ENCODE results near the gene TRPV4.

The TRPV4 gene

GRCh38 chr12:109796057-109796456 is 37.1 kb downstream of the TRPV4 start:
- ATAC-seq (ENCODE audit: low read depth) = no peak
- Mint-ChIP-seq H3K36me3 (peaks cover 1% of the 10 kb centered on the region), H3K9me3 (no peaks in the 10 kb centered on the region), H3K4me3 (no peak overlapping the region), H3K4me1 (no peaks in the 10 kb centered on the region), H3K27me3 (peaks cover 10% of the 10 kb centered on the region), H3K27ac (no peak overlapping the region)
- no peak for DNase-seq (ENCODE audit: low spot score in 2 of 2)

- no peaks in the 10 kb centered on the region for H3K9me3 Mint-ChIP-seq
- peaks cover 12% of the 10 kb centered on the region for H3K27me3 Mint-ChIP-seq
- no peak overlapping the region for H3K4me3 Mint-ChIP-seq
- H3K4me1 Mint-ChIP-seq = no peaks in the 10 kb centered on the region
- peaks cover 1% of the 10 kb centered on the region for H3K36me3 Mint-ChIP-seq
- DNase-seq (ENCODE audit: low spot score in 2 of 2) (no peak), ATAC-seq (ENCODE audit: low read depth) (no peak)
- H3K27ac Mint-ChIP-seq = no peak overlapping the region
Observed at GRCh38 chr12:109795023-109795422, 38.2 kb downstream of the TRPV4 start.

GRCh38 chr12:109793826-109794501 is 39.2 kb downstream of the TRPV4 start:
- Mint-ChIP-seq H3K36me3 (peaks cover 1% of the 10 kb centered on the region), H3K27me3 (peaks cover 15% of the 10 kb centered on the region), H3K4me1 (no peaks in the 10 kb centered on the region), H3K4me3 (no peak overlapping the region), H3K9me3 (no peaks in the 10 kb centered on the region), H3K27ac (no peak overlapping the region)
- DNase-seq (ENCODE audit: low spot score in 2 of 2) (no peak), ATAC-seq (ENCODE audit: low read depth) (no peak)

- Mint-ChIP-seq H3K9me3 (no peaks in the 10 kb centered on the region), H3K4me1 (no peaks in the 10 kb centered on the region), H3K36me3 (peaks cover 1% of the 10 kb centered on the region), H3K27ac (no peak overlapping the region), H3K4me3 (no peak overlapping the region), H3K27me3 (peaks cover 14% of the 10 kb centered on the region)
- ATAC-seq (ENCODE audit: low read depth) = no peak
- DNase-seq (ENCODE audit: low spot score in 2 of 2) = no peak
Observed at GRCh38 chr12:109793411-109793810, 39.8 kb downstream of the TRPV4 start.

- Mint-ChIP-seq H3K4me3 (no peak overlapping the region), H3K27me3 (peaks cover 14% of the 10 kb centered on the region), H3K36me3 (peaks cover 1% of the 10 kb centered on the region), H3K4me1 (no peaks in the 10 kb centered on the region), H3K9me3 (no peaks in the 10 kb centered on the region), H3K27ac (no peak overlapping the region)
- no peak for ATAC-seq (ENCODE audit: low read depth)
- DNase-seq (ENCODE audit: low spot score in 2 of 2) = no peak
Observed at GRCh38 chr12:109792992-109793391, 40.2 kb downstream of the TRPV4 start.

- H3K9me3 Mint-ChIP-seq = no peaks in the 10 kb centered on the region
- no peak overlapping the region for H3K4me3 Mint-ChIP-seq
- no peak overlapping the region for H3K27ac Mint-ChIP-seq
Observed at GRCh38 chr12:109789526-109790048, 43.6 kb downstream of the TRPV4 start.

GRCh38 chr12:109786799-109787198 is 46.4 kb downstream of the TRPV4 start:
- no peaks in the 10 kb centered on the region for H3K36me3 Mint-ChIP-seq
- H3K27ac Mint-ChIP-seq = no peak overlapping the region
- no peaks in the 10 kb centered on the region for H3K4me1 Mint-ChIP-seq
- H3K27me3 Mint-ChIP-seq = peaks cover 14% of the 10 kb centered on the region
- no peak overlapping the region for H3K4me3 Mint-ChIP-seq
- no peaks in the 10 kb centered on the region for H3K9me3 Mint-ChIP-seq
- ATAC-seq (ENCODE audit: low read depth) (no peak), DNase-seq (ENCODE audit: low spot score in 2 of 2) (no peak)

More at GRCh38 chr12:109789526-109790048, 43.6 kb downstream of the TRPV4 start:
- H3K27me3 Mint-ChIP-seq = peaks cover 12% of the 10 kb centered on the region
- DNase-seq (ENCODE audit: low spot score in 2 of 2) (no peak), ATAC-seq (ENCODE audit: low read depth) (no peak)
- no peaks in the 10 kb centered on the region for H3K4me1 Mint-ChIP-seq
- peaks cover 1% of the 10 kb centered on the region for H3K36me3 Mint-ChIP-seq

- H3K4me3 Mint-ChIP-seq = no peak overlapping the region
- H3K27me3 Mint-ChIP-seq = peaks cover 14% of the 10 kb centered on the region
- DNase-seq (ENCODE audit: low spot score in 2 of 2) = no peak
- no peaks in the 10 kb centered on the region for H3K9me3 Mint-ChIP-seq
- no peaks in the 10 kb centered on the region for H3K4me1 Mint-ChIP-seq
- no peak overlapping the region for H3K27ac Mint-ChIP-seq
- no peak for ATAC-seq (ENCODE audit: low read depth)
- no peaks in the 10 kb centered on the region for H3K36me3 Mint-ChIP-seq
Observed at GRCh38 chr12:109785854-109786253, 47.3 kb downstream of the TRPV4 start.

- peaks cover 10% of the 10 kb centered on the region for H3K27me3 Mint-ChIP-seq
- no peaks in the 10 kb centered on the region for H3K9me3 Mint-ChIP-seq
- DNase-seq (ENCODE audit: low spot score in 2 of 2) (no peak), ATAC-seq (ENCODE audit: low read depth) (no peak)
- H3K36me3 Mint-ChIP-seq = no peaks in the 10 kb centered on the region
- no peak overlapping the region for H3K4me3 Mint-ChIP-seq
- no peak overlapping the region for H3K27ac Mint-ChIP-seq
- H3K4me1 Mint-ChIP-seq = no peaks in the 10 kb centered on the region
Observed at GRCh38 chr12:109783965-109784244, 49.3 kb downstream of the TRPV4 start.

GRCh38 chr12:109783135-109783964 is 49.8 kb downstream of the TRPV4 start:
- H3K9me3 Mint-ChIP-seq = no peaks in the 10 kb centered on the region
- no peak overlapping the region for H3K27ac Mint-ChIP-seq
- H3K4me1 Mint-ChIP-seq = no peaks in the 10 kb centered on the region
- H3K4me3 Mint-ChIP-seq = no peak overlapping the region
- no peaks in the 10 kb centered on the region for H3K36me3 Mint-ChIP-seq
- peaks cover 8% of the 10 kb centered on the region for H3K27me3 Mint-ChIP-seq
- ATAC-seq (ENCODE audit: low read depth) (no peak), DNase-seq (ENCODE audit: low spot score in 2 of 2) (no peak)

- H3K27me3 Mint-ChIP-seq = peaks cover 8% of the 10 kb centered on the region
- H3K27ac Mint-ChIP-seq = peak overlapping the region; percentile 30
- no peak overlapping the region for H3K4me3 Mint-ChIP-seq
- DNase-seq (ENCODE audit: low spot score in 2 of 2) = no peak
- no peak for ATAC-seq (ENCODE audit: low read depth)
- no peaks in the 10 kb centered on the region for H3K9me3 Mint-ChIP-seq
- H3K36me3 Mint-ChIP-seq = no peaks in the 10 kb centered on the region
- peaks cover 3% of the 10 kb centered on the region for H3K4me1 Mint-ChIP-seq
Observed at GRCh38 chr12:109782326-109782703, 50.9 kb downstream of the TRPV4 start.

- ATAC-seq (ENCODE audit: low read depth) (no peak), DNase-seq (ENCODE audit: low spot score in 2 of 2) (no peak)
- Mint-ChIP-seq H3K27me3 (peaks cover 8% of the 10 kb centered on the region), H3K4me1 (peaks cover 3% of the 10 kb centered on the region), H3K27ac (peak overlapping the region; percentile 30), H3K9me3 (no peaks in the 10 kb centered on the region), H3K36me3 (no peaks in the 10 kb centered on the region), H3K4me3 (no peak overlapping the region)
Observed at GRCh38 chr12:109781668-109782325, 51.4 kb downstream of the TRPV4 start.

- Mint-ChIP-seq H3K4me3 (no peak overlapping the region), H3K4me1 (peaks cover 3% of the 10 kb centered on the region), H3K27me3 (peaks cover 11% of the 10 kb centered on the region), H3K36me3 (no peaks in the 10 kb centered on the region), H3K27ac (no peak overlapping the region), H3K9me3 (no peaks in the 10 kb centered on the region)
- DNase-seq (ENCODE audit: low spot score in 2 of 2) (no peak), ATAC-seq (ENCODE audit: low read depth) (no peak)
Observed at GRCh38 chr12:109779382-109779781, 53.8 kb downstream of the TRPV4 start.

- H3K36me3 Mint-ChIP-seq = no peaks in the 10 kb centered on the region
- no peak for DNase-seq (ENCODE audit: low spot score in 2 of 2)
- ATAC-seq (ENCODE audit: low read depth) = no peak
- peaks cover 11% of the 10 kb centered on the region for H3K27me3 Mint-ChIP-seq
- peaks cover 5% of the 10 kb centered on the region for H3K4me1 Mint-ChIP-seq
- H3K4me3 Mint-ChIP-seq = no peak overlapping the region
- H3K27ac Mint-ChIP-seq = no peak overlapping the region
- no peaks in the 10 kb centered on the region for H3K9me3 Mint-ChIP-seq
Observed at GRCh38 chr12:109778684-109779083, 54.5 kb downstream of the TRPV4 start.
